ENCODE measurements around the gene OXER1. TPM values are rescaled to one million over a fixed set of nuclear protein-coding genes. Genes with fewer than 3 reads are reported as not detected.
A peak's percentile ranks its signal among the peaks of the same experiment; 100 is the strongest.

OXER1 gene
- total RNA-seq, 1 donor from 2014 or later = 1.7 TPM

DNA sequence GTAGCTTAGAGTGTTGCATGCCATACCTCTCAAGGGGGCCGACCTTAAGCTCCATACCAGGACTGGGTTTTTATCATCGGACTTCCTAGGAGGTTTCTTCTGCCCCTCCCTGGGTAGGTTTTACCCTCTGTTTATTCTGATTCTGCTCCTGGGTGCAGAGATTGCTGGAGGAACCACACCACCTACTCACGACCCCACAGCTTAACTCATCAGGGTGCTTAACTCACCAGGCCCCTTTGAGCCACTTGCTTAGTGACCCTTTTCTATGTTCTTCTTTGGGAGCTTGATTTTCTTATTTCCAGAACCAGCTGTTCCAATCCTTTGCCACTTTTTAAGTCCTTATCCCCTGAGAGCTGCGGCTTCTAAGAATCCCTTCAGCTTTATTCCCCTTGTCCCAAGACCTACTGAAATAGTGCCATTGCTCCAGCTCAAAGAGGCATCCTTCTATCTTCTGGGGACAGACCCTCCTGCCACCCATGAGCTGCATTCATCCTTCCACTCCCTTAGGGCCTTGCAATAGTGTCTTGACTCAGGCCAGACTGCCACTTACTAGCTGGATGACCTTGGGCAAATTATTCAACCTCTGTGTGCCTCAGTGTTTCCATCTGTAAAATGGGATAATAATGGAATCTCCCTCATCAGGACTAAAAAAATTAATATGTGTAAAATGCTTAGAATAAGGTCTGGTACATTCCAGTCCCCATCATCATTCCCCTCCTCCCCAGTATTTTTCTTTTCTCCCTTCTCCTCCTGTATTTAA lies 5.8 kb downstream of the OXER1 start:
- H3K9me3 Mint-ChIP-seq (ENCODE audit: low read depth) = no peaks in the 10 kb centered on the region
- H3K4me3 Mint-ChIP-seq (ENCODE audit: unreplicated experiment) = no peak overlapping the region
- peaks cover 7% of the 10 kb centered on the region for H3K36me3 Mint-ChIP-seq (ENCODE audit: low read depth)
- no peak for DNase-seq (ENCODE audit: low spot score)
- TF ChIP-seq CTCF (IDR thresholded peaks at IDR 0.05) = no peak
- no peak overlapping the region for H3K27ac Mint-ChIP-seq (ENCODE audit: unreplicated experiment)
- H3K27me3 Mint-ChIP-seq (ENCODE audit: low read depth) = no peaks in the 10 kb centered on the region
- H3K4me1 Mint-ChIP-seq (ENCODE audit: low read depth) = no peaks in the 10 kb centered on the region

DNA sequence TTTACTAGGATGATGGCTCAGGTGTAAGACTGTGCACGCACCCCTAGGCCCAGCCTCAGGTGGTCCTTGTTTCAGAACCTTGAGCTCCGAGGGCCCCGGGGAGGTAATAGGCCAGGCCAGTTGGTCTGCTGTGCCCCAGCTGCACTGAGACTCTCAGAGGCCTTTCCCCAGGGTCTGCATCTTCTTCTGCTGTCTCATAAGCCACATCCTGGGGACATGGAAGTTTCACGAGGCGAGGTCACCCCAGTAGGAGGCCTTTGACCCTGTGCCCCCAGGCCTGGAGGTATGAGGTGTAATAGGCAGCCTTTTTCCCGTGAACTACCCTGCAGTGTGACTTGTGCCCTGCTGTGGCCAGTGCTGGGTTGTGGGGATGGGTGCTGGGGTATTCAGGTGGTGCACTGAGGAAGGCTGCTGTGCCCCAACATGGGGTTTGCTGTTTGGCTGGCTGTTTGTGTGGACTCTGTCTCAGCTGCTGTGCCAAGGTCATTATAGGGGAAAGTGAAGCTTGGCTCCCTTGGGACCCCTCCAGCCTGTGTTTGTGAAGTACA lies 6.9 kb downstream of the OXER1 start:
- no peaks in the 10 kb centered on the region for H3K9me3 Mint-ChIP-seq (ENCODE audit: low read depth)
- H3K27me3 Mint-ChIP-seq (ENCODE audit: low read depth) = no peaks in the 10 kb centered on the region
- no peak for TF ChIP-seq CTCF (IDR thresholded peaks at IDR 0.05)
- H3K4me3 Mint-ChIP-seq (ENCODE audit: unreplicated experiment) = no peak overlapping the region
- peaks cover 6% of the 10 kb centered on the region for H3K36me3 Mint-ChIP-seq (ENCODE audit: low read depth)
- H3K27ac Mint-ChIP-seq (ENCODE audit: unreplicated experiment) = no peak overlapping the region
- no peak for DNase-seq (ENCODE audit: low spot score)
- no peaks in the 10 kb centered on the region for H3K4me1 Mint-ChIP-seq (ENCODE audit: low read depth)

DNA sequence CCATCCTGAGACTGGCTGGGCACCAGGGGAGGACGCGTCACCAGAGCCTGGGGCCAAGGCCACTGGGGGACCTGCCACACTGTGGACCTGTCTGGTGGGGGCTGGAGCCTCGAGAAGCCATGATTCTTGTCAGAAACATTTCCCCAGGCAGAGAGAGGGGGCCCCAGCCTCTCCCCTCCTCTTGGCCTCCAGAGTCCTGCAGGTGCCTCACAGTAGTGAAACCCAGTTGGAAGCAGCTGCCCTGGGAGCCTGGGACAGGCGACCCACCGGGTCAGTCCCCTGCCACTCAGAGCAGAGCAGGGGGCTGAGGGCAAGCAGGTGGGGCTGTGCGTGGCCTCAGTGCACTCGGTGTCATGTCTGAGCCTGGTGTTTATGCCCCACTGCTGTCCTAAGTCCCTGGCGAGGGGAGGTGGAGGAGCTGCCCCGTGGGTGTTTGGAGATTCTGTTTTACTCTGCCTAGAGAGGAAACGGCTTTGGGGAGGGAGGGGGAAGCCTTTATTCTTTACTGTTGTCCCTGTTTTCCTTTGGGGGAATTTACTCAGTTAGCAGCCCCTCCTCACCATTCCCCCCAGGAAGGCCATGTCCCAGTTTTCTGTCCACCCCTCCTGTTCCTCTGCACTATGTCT lies 7.7 kb downstream of the OXER1 start:
- DNase-seq (ENCODE audit: low spot score) = no peak
- peaks cover 9% of the 10 kb centered on the region for H3K36me3 Mint-ChIP-seq (ENCODE audit: low read depth)
- TF ChIP-seq CTCF (IDR thresholded peaks at IDR 0.05) = no peak
- no peak overlapping the region for H3K4me3 Mint-ChIP-seq (ENCODE audit: unreplicated experiment)
- H3K4me1 Mint-ChIP-seq (ENCODE audit: low read depth) = no peaks in the 10 kb centered on the region
- H3K27me3 Mint-ChIP-seq (ENCODE audit: low read depth) = no peaks in the 10 kb centered on the region
- H3K9me3 Mint-ChIP-seq (ENCODE audit: low read depth) = no peaks in the 10 kb centered on the region
- no peak overlapping the region for H3K27ac Mint-ChIP-seq (ENCODE audit: unreplicated experiment)

GRCh38 chr2:42755191-42755880 lies 8.6 kb downstream of the OXER1 start:
- no peak overlapping the region for H3K27ac Mint-ChIP-seq (ENCODE audit: unreplicated experiment)
- no peak for DNase-seq (ENCODE audit: low spot score)
- peaks cover 10% of the 10 kb centered on the region for H3K36me3 Mint-ChIP-seq (ENCODE audit: low read depth)
- no peaks in the 10 kb centered on the region for H3K9me3 Mint-ChIP-seq (ENCODE audit: low read depth)
- H3K4me3 Mint-ChIP-seq (ENCODE audit: unreplicated experiment) = no peak overlapping the region
- no peaks in the 10 kb centered on the region for H3K4me1 Mint-ChIP-seq (ENCODE audit: low read depth)
- H3K27me3 Mint-ChIP-seq (ENCODE audit: low read depth) = no peaks in the 10 kb centered on the region
- TF ChIP-seq CTCF (IDR thresholded peaks at IDR 0.05) = no peak

DNA sequence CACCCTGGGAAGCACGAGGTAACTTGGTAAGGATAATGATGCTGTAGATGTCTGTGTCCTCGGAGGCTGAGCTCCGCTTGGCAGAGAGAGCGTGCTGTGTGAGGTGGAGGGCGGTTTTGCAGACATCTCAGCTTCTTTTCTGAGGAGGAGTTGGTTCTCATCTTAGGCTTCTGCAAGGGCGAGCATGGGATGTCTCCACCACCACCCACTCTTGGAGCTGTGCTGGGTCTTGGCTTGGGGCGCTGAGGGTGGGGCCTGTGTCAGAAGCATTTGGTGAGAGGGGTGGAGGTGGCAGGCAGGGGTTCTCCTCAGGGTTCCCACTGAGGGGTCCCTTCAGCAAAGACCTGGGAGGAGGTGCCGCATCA lies 9.2 kb downstream of the OXER1 start:
- peak overlapping the region; percentile 19 for H3K27ac Mint-ChIP-seq (ENCODE audit: unreplicated experiment)
- no peak for DNase-seq (ENCODE audit: low spot score)
- no peaks in the 10 kb centered on the region for H3K4me1 Mint-ChIP-seq (ENCODE audit: low read depth)
- no peaks in the 10 kb centered on the region for H3K9me3 Mint-ChIP-seq (ENCODE audit: low read depth)
- H3K4me3 Mint-ChIP-seq (ENCODE audit: unreplicated experiment) = no peak overlapping the region
- H3K27me3 Mint-ChIP-seq (ENCODE audit: low read depth) = no peaks in the 10 kb centered on the region
- no peak for TF ChIP-seq CTCF (IDR thresholded peaks at IDR 0.05)
- peaks cover 11% of the 10 kb centered on the region for H3K36me3 Mint-ChIP-seq (ENCODE audit: low read depth)

Data from chondrocyte (in vitro differentiated cells).